ENCODE results near the gene BSND.

GRCh38 chr1:55043726-55044125 is 45.0 kb downstream of the BSND start:
- TF ChIP-seq IRF3 (IDR thresholded peaks at IDR 0.05; ENCODE audit: low read depth, low read length) = no peak
- TF ChIP-seq REST (IDR thresholded peaks at IDR 0.05; ENCODE audit: low read depth, low read length) = no peak
